GM21390 (cell line): ENCODE data around the gene HTR6.

Source experiments
- ATAC-seq: cut with Tn5 transposase; IDR thresholded peaks from one replicate; pipeline ENCODE4 v1.9.1; 2021; ENCODE audit not compliant: unreplicated experiment

HTR6 gene

GRCh38 chr1:19717467-19717866 is 52.8 kb downstream of the HTR6 start:
- no peak for ATAC-seq

DNA sequence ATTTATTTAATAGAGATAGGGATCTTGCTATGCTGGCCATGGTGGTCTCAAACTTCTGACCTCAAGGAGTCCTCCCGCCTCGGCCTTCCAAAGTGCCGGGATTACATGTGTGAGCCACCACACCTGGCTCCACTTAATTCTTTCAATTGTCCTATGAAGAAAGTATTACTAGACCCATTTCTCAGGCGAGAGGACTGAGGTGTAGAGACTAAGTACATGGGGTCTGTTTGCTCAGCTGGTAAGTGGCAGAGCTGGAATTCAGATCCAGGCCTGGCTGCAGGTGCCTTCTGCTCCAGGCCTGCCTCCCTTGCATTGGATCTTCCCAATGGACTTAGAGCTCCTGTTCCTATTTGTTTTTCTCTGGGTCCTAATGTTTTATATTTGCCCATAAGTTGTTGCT is 55.5 kb downstream of the HTR6 start:
- no peak for ATAC-seq

- ATAC-seq = no peak
Observed at GRCh38 chr1:19720973-19721372, 56.3 kb downstream of the HTR6 start.

GRCh38 chr1:19723874-19724273 is 59.2 kb downstream of the HTR6 start:
- no peak for ATAC-seq

GRCh38 chr1:19725606-19726005 is 60.9 kb downstream of the HTR6 start:
- ATAC-seq = no peak

DNA sequence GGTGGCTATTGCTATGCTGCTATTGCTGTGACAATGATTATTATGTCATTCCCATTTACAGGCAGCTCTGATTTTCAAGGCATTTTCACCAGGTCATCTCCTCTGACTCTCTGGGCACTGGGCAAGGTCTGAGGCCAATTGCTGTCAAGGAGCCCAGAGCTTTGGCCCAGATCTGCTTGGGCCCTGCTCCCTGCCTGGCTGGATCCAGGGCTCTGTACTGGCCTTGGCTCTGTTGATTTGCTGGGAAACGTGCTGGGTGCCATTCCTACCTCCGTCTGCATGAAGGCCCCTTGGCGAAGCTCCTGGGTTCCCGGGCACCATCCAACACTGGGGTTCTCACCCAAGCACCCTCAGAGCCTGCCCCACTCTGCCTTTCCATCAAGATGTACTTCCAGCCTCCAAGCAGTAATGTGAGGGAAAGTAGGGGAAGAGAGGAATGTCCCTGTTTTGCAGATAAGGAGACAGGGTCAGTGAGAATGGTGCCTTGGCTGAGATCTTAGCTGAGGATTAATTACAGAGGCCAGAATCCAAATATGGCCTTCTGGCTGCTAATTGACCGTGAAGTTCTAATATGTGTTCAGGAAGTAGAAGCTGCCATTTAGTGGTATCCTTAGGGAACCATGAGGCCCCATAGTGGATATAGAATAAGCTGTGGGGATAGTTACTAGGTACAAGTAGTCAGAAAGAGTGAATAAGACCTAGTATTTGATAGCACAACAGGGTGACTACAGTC is 63.9 kb downstream of the HTR6 start:
- no peak for ATAC-seq

- no peak for ATAC-seq
Observed at GRCh38 chr1:19730232-19730631, 65.6 kb downstream of the HTR6 start.
